ENCODE results near the gene GIPC2.
A peak's percentile ranks its signal among the peaks of the same experiment; 100 is the strongest.
"Not testable (repeated sequence)": the region's sequence is repeated elsewhere in the genome, so short reads cannot be mapped to it uniquely, and the experiment has no call there.

Gene GIPC2

GRCh38 chr1:78045926-78046778 lies at the start of gene GIPC2:
Gene GIPC2, plus strand, starts transcription at chr1:78045966. Its CDS starts 129 bp downstream, at chr1:78046095.
- peak in 3 of 51 donors; percentile 3 to 16 (median 10) for DNase-seq

- DNase-seq, result no peak
These were observed 49.0 kb upstream of the GIPC2 start for GRCh38 chr1:77996734-77997133.

- DNase-seq, result not testable (repeated sequence)
These were observed 45.2 kb upstream of the GIPC2 start for GRCh38 chr1:78000536-78000935.

GRCh38 chr1:78003070-78003746 lies 42.6 kb upstream of the GIPC2 start:
- peak in 1 of 51 donors; percentile 61 for DNase-seq

- peak in 22 of 51 donors; percentile 2 to 52 (median 13) for DNase-seq
These were observed 41.7 kb upstream of the GIPC2 start for GRCh38 chr1:78003882-78004718.

- peak in 38 of 51 donors; percentile 4 to 92 (median 35) for DNase-seq
These were observed 40.9 kb upstream of the GIPC2 start, which contains the start of gene DNAJB4 for GRCh38 chr1:78004719-78005447. Gene DNAJB4, plus strand, starts transcription at chr1:78004939. Its CDS starts 172 bp downstream, at chr1:78005111.

- DNase-seq, result no peak
These were observed 40.4 kb upstream of the GIPC2 start for GRCh38 chr1:78005448-78005722.

- peak in 2 of 51 donors; percentile 20 to 25 for DNase-seq
These were observed 40.0 kb upstream of the GIPC2 start for GRCh38 chr1:78005755-78006154.

- DNase-seq, result no peak
These were observed 39.2 kb upstream of the GIPC2 start for GRCh38 chr1:78006521-78006920.

GRCh38 chr1:78007677-78008341 lies 38.0 kb upstream of the GIPC2 start:
- no peak for DNase-seq

- no peak for DNase-seq
These were observed 36.5 kb upstream of the GIPC2 start for GRCh38 chr1:78009276-78009675.

GRCh38 chr1:78009836-78010235 lies 35.9 kb upstream of the GIPC2 start:
- no peak for DNase-seq

- no peak for DNase-seq
These were observed 34.7 kb upstream of the GIPC2 start for GRCh38 chr1:78011050-78011449.

GRCh38 chr1:78015148-78015547 lies 30.6 kb upstream of the GIPC2 start:
- DNase-seq, result no peak

- no peak for DNase-seq
These were observed 26.7 kb upstream of the GIPC2 start for GRCh38 chr1:78019024-78019423.

GRCh38 chr1:78021134-78021533 lies 24.6 kb upstream of the GIPC2 start:
- DNase-seq, result not testable (repeated sequence)

- DNase-seq, result no peak
These were observed 16.0 kb upstream of the GIPC2 start for GRCh38 chr1:78029793-78030192.

GRCh38 chr1:78032996-78033796 lies 12.6 kb upstream of the GIPC2 start:
- DNase-seq, result peak in 1 of 51 donors; percentile 11

GRCh38 chr1:78033797-78034172 lies 12.0 kb upstream of the GIPC2 start:
- no peak for DNase-seq

GRCh38 chr1:78035121-78035520 lies 10.6 kb upstream of the GIPC2 start:
- DNase-seq, result no peak

All from hypothalamus (tissue), 51 donors.